Left kidney (tissue), 2 donors: ENCODE results near the gene BHLHE23. TPM values are rescaled to one million over a fixed set of nuclear protein-coding genes. Genes with fewer than 3 reads are reported as not detected.

ENCODE experiments used
- DNase-seq: peaks from one replicate; pipeline ENCODE4 v3.0.0-alpha.2; 2013
- polyA plus RNA-seq: library from polyadenylated mRNA; unstranded; fragments of 120-200 nt; gene quantifications from one replicate; pipeline ENCODE4 v1.2.1, GENCODE V29; 2013; ENCODE audit not compliant: insufficient read length

BHLHE23 gene
- polyA plus RNA-seq, 1 donor = not detected

- peak; percentile 79 for DNase-seq
Measured at GRCh38 chr20:62971950-62972844, 34.6 kb downstream of the BHLHE23 start.

GRCh38 chr20:62971211-62971949, 35.4 kb downstream of the BHLHE23 start:
- no peak for DNase-seq

- DNase-seq = no peak
Measured at GRCh38 chr20:62970307-62971210, 36.2 kb downstream of the BHLHE23 start.

GRCh38 chr20:62969939-62970306, 36.8 kb downstream of the BHLHE23 start:
- no peak for DNase-seq

GRCh38 chr20:62969179-62969760, 37.5 kb downstream of the BHLHE23 start:
- no peak for DNase-seq

- DNase-seq = no peak
Measured at GRCh38 chr20:62968378-62969178, 38.2 kb downstream of the BHLHE23 start.

GRCh38 chr20:62967628-62968351, 39.0 kb downstream of the BHLHE23 start:
- DNase-seq = no peak

- DNase-seq = no peak
Measured at GRCh38 chr20:62967149-62967501, 39.6 kb downstream of the BHLHE23 start.

GRCh38 chr20:62966212-62967148, 40.3 kb downstream of the BHLHE23 start:
- DNase-seq = no peak

- no peak for DNase-seq
Measured at GRCh38 chr20:62965363-62965771, 41.4 kb downstream of the BHLHE23 start.

- no peak for DNase-seq
Measured at GRCh38 chr20:62964700-62965099, 42.1 kb downstream of the BHLHE23 start.

GRCh38 chr20:62963614-62964397, 43.0 kb downstream of the BHLHE23 start:
- no peak for DNase-seq

GRCh38 chr20:62962891-62963613, 43.7 kb downstream of the BHLHE23 start:
- no peak for DNase-seq

GRCh38 chr20:62962221-62962879, 44.4 kb downstream of the BHLHE23 start:
- DNase-seq = no peak

GRCh38 chr20:62961799-62962198, 45.0 kb downstream of the BHLHE23 start:
- no peak for DNase-seq

- peak; percentile 24 for DNase-seq
Measured at GRCh38 chr20:62961310-62961783, 45.4 kb downstream of the BHLHE23 start.
